ENCODE results near the gene SH3RF2.

The SH3RF2 gene

GRCh38 chr5:145921211-145921610 lies 15.2 kb upstream of the SH3RF2 start:
- Histone ChIP-seq H3K36me3 (ENCODE audit: insufficient read depth, low read length) (no peaks in the 10 kb centered on the region), H3K79me2 (ENCODE audit: control insufficient read depth, insufficient read depth, low read length, unreplicated experiment) (no peaks in the 10 kb centered on the region), H3K27me3 (ENCODE audit: insufficient read depth, low read length) (no peaks in the 10 kb centered on the region), H3K27ac (ENCODE audit: low read depth, low read length) (no peak overlapping the region), H3K4me3 (ENCODE audit: low read depth, low read length) (no peak overlapping the region), H2AFZ (ENCODE audit: low read length, unreplicated experiment) (no peak overlapping the region), H3K4me1 (ENCODE audit: control insufficient read depth, insufficient read depth, low read length, unreplicated experiment) (peaks cover 28% of the 10 kb centered on the region)

- no peaks in the 10 kb centered on the region for H3K36me3 ChIP-seq (ENCODE audit: insufficient read depth, low read length)
- H3K4me1 ChIP-seq (ENCODE audit: control insufficient read depth, insufficient read depth, low read length, unreplicated experiment) = peaks cover 27% of the 10 kb centered on the region
- no peak overlapping the region for H3K4me3 ChIP-seq (ENCODE audit: low read depth, low read length)
- no peak overlapping the region for H2AFZ ChIP-seq (ENCODE audit: low read length, unreplicated experiment)
- no peak overlapping the region for H3K27ac ChIP-seq (ENCODE audit: low read depth, low read length)
- H3K27me3 ChIP-seq (ENCODE audit: insufficient read depth, low read length) = no peaks in the 10 kb centered on the region
- no peaks in the 10 kb centered on the region for H3K79me2 ChIP-seq (ENCODE audit: control insufficient read depth, insufficient read depth, low read length, unreplicated experiment)
Observed at GRCh38 chr5:145922059-145922458, 14.3 kb upstream of the SH3RF2 start.

GRCh38 chr5:145923405-145923804 lies 13.0 kb upstream of the SH3RF2 start:
- H2AFZ ChIP-seq (ENCODE audit: low read length, unreplicated experiment) = no peak overlapping the region
- H3K27me3 ChIP-seq (ENCODE audit: insufficient read depth, low read length) = no peaks in the 10 kb centered on the region
- no peaks in the 10 kb centered on the region for H3K79me2 ChIP-seq (ENCODE audit: control insufficient read depth, insufficient read depth, low read length, unreplicated experiment)
- H3K27ac ChIP-seq (ENCODE audit: low read depth, low read length) = no peak overlapping the region
- H3K36me3 ChIP-seq (ENCODE audit: insufficient read depth, low read length) = no peaks in the 10 kb centered on the region
- H3K4me1 ChIP-seq (ENCODE audit: control insufficient read depth, insufficient read depth, low read length, unreplicated experiment) = peaks cover 22% of the 10 kb centered on the region
- no peak overlapping the region for H3K4me3 ChIP-seq (ENCODE audit: low read depth, low read length)

GRCh38 chr5:145924849-145925248 lies 11.5 kb upstream of the SH3RF2 start:
- peak overlapping the region; percentile 84 for H3K27ac ChIP-seq (ENCODE audit: low read depth, low read length)
- no peaks in the 10 kb centered on the region for H3K27me3 ChIP-seq (ENCODE audit: insufficient read depth, low read length)
- H3K4me1 ChIP-seq (ENCODE audit: control insufficient read depth, insufficient read depth, low read length, unreplicated experiment) = peaks cover 22% of the 10 kb centered on the region
- no peaks in the 10 kb centered on the region for H3K36me3 ChIP-seq (ENCODE audit: insufficient read depth, low read length)
- H2AFZ ChIP-seq (ENCODE audit: low read length, unreplicated experiment) = peak overlapping the region; percentile 58
- H3K79me2 ChIP-seq (ENCODE audit: control insufficient read depth, insufficient read depth, low read length, unreplicated experiment) = no peaks in the 10 kb centered on the region
- H3K4me3 ChIP-seq (ENCODE audit: low read depth, low read length) = no peak overlapping the region

GRCh38 chr5:145925353-145925752 lies 11.0 kb upstream of the SH3RF2 start:
- Histone ChIP-seq H2AFZ (ENCODE audit: low read length, unreplicated experiment) (peak overlapping the region; percentile 58), H3K4me3 (ENCODE audit: low read depth, low read length) (no peak overlapping the region), H3K27ac (ENCODE audit: low read depth, low read length) (peak overlapping the region; percentile 84), H3K27me3 (ENCODE audit: insufficient read depth, low read length) (no peaks in the 10 kb centered on the region), H3K4me1 (ENCODE audit: control insufficient read depth, insufficient read depth, low read length, unreplicated experiment) (peaks cover 22% of the 10 kb centered on the region), H3K79me2 (ENCODE audit: control insufficient read depth, insufficient read depth, low read length, unreplicated experiment) (no peaks in the 10 kb centered on the region), H3K36me3 (ENCODE audit: insufficient read depth, low read length) (no peaks in the 10 kb centered on the region)

GRCh38 chr5:145925803-145926202 lies 10.6 kb upstream of the SH3RF2 start:
- no peaks in the 10 kb centered on the region for H3K27me3 ChIP-seq (ENCODE audit: insufficient read depth, low read length)
- no peak overlapping the region for H3K4me3 ChIP-seq (ENCODE audit: low read depth, low read length)
- no peak overlapping the region for H2AFZ ChIP-seq (ENCODE audit: low read length, unreplicated experiment)
- H3K27ac ChIP-seq (ENCODE audit: low read depth, low read length) = peak overlapping the region; percentile 84
- H3K36me3 ChIP-seq (ENCODE audit: insufficient read depth, low read length) = no peaks in the 10 kb centered on the region
- no peaks in the 10 kb centered on the region for H3K79me2 ChIP-seq (ENCODE audit: control insufficient read depth, insufficient read depth, low read length, unreplicated experiment)
- peaks cover 22% of the 10 kb centered on the region for H3K4me1 ChIP-seq (ENCODE audit: control insufficient read depth, insufficient read depth, low read length, unreplicated experiment)

- Histone ChIP-seq H3K27me3 (ENCODE audit: insufficient read depth, low read length) (no peaks in the 10 kb centered on the region), H3K36me3 (ENCODE audit: insufficient read depth, low read length) (no peaks in the 10 kb centered on the region), H3K4me3 (ENCODE audit: low read depth, low read length) (no peak overlapping the region), H3K4me1 (ENCODE audit: control insufficient read depth, insufficient read depth, low read length, unreplicated experiment) (peaks cover 14% of the 10 kb centered on the region), H2AFZ (ENCODE audit: low read length, unreplicated experiment) (no peak overlapping the region), H3K27ac (ENCODE audit: low read depth, low read length) (no peak overlapping the region), H3K79me2 (ENCODE audit: control insufficient read depth, insufficient read depth, low read length, unreplicated experiment) (no peaks in the 10 kb centered on the region)
Observed at GRCh38 chr5:145931718-145932117, 4.7 kb upstream of the SH3RF2 start.

- H3K4me1 ChIP-seq (ENCODE audit: control insufficient read depth, insufficient read depth, low read length, unreplicated experiment) = peaks cover 25% of the 10 kb centered on the region
- H3K27me3 ChIP-seq (ENCODE audit: insufficient read depth, low read length) = no peaks in the 10 kb centered on the region
- H3K36me3 ChIP-seq (ENCODE audit: insufficient read depth, low read length) = no peaks in the 10 kb centered on the region
- H2AFZ ChIP-seq (ENCODE audit: low read length, unreplicated experiment) = no peak overlapping the region
- H3K27ac ChIP-seq (ENCODE audit: low read depth, low read length) = no peak overlapping the region
- H3K4me3 ChIP-seq (ENCODE audit: low read depth, low read length) = no peak overlapping the region
- no peaks in the 10 kb centered on the region for H3K79me2 ChIP-seq (ENCODE audit: control insufficient read depth, insufficient read depth, low read length, unreplicated experiment)
Observed at GRCh38 chr5:145934276-145934675, 2.1 kb upstream of the SH3RF2 start.

GRCh38 chr5:145937432-145938250 lies 1.3 kb downstream of the SH3RF2 start:
- Histone ChIP-seq H3K4me3 (ENCODE audit: low read depth, low read length) (peak overlapping the region; percentile 85), H2AFZ (ENCODE audit: low read length, unreplicated experiment) (no peak overlapping the region), H3K79me2 (ENCODE audit: control insufficient read depth, insufficient read depth, low read length, unreplicated experiment) (no peaks in the 10 kb centered on the region), H3K27me3 (ENCODE audit: insufficient read depth, low read length) (no peaks in the 10 kb centered on the region), H3K36me3 (ENCODE audit: insufficient read depth, low read length) (no peaks in the 10 kb centered on the region), H3K4me1 (ENCODE audit: control insufficient read depth, insufficient read depth, low read length, unreplicated experiment) (peaks cover 40% of the 10 kb centered on the region), H3K27ac (ENCODE audit: low read depth, low read length) (no peak overlapping the region)

GRCh38 chr5:145938776-145939539 lies 2.6 kb downstream of the SH3RF2 start:
- Histone ChIP-seq H3K36me3 (ENCODE audit: insufficient read depth, low read length) (no peaks in the 10 kb centered on the region), H3K4me3 (ENCODE audit: low read depth, low read length) (no peak overlapping the region), H3K4me1 (ENCODE audit: control insufficient read depth, insufficient read depth, low read length, unreplicated experiment) (peaks cover 46% of the 10 kb centered on the region), H3K27me3 (ENCODE audit: insufficient read depth, low read length) (no peaks in the 10 kb centered on the region), H3K27ac (ENCODE audit: low read depth, low read length) (no peak overlapping the region), H3K79me2 (ENCODE audit: control insufficient read depth, insufficient read depth, low read length, unreplicated experiment) (no peaks in the 10 kb centered on the region), H2AFZ (ENCODE audit: low read length, unreplicated experiment) (no peak overlapping the region)
